NCI-H345 (cell line): ENCODE data around the gene APOA5.

Experiments used
- DNase-seq: peaks from one replicate; lab custom pipeline; 2025; lab: John Stamatoyannopoulos, UW

The APOA5 gene

GRCh38 chr11:116797816-116798215 lies 6.1 kb upstream of the APOA5 start:
- no peak for DNase-seq

- no peak for DNase-seq
These were observed 4.9 kb upstream of the APOA5 start for GRCh38 chr11:116796548-116796947.

GRCh38 chr11:116794851-116795250 lies 3.2 kb upstream of the APOA5 start:
- DNase-seq = no peak

GRCh38 chr11:116793772-116794097 lies 2.1 kb upstream of the APOA5 start:
- no peak for DNase-seq

- DNase-seq = no peak
These were observed 1.4 kb upstream of the APOA5 start for GRCh38 chr11:116792869-116793771.

- no peak for DNase-seq
These were observed 627 bp upstream of the APOA5 start for GRCh38 chr11:116792144-116792868.

GRCh38 chr11:116791002-116791812 lies 472 bp downstream of the APOA5 start:
- peak; percentile 66 for DNase-seq

- no peak for DNase-seq
These were observed 1.3 kb downstream of the APOA5 start for GRCh38 chr11:116790167-116791001.

GRCh38 chr11:116788975-116789374 lies 2.7 kb downstream of the APOA5 start:
- no peak for DNase-seq

GRCh38 chr11:116788534-116788933 lies 3.1 kb downstream of the APOA5 start:
- no peak for DNase-seq

GRCh38 chr11:116787786-116788486 lies 3.7 kb downstream of the APOA5 start, which contains the start of gene ZPR1:
Gene ZPR1, minus strand, starts transcription at chr11:116788023. Its CDS starts 33 bp downstream, at chr11:116787990.
- DNase-seq = peak; percentile 84

GRCh38 chr11:116787436-116787785 lies 4.3 kb downstream of the APOA5 start:
- DNase-seq = no peak

GRCh38 chr11:116786966-116787365 lies 4.7 kb downstream of the APOA5 start:
- DNase-seq = no peak

GRCh38 chr11:116786326-116786725 lies 5.4 kb downstream of the APOA5 start:
- DNase-seq = no peak

GRCh38 chr11:116782728-116783127 lies 9.0 kb downstream of the APOA5 start:
- no peak for DNase-seq

- no peak for DNase-seq
These were observed 13.1 kb downstream of the APOA5 start for GRCh38 chr11:116778556-116778955.

- no peak for DNase-seq
These were observed 14.6 kb downstream of the APOA5 start for GRCh38 chr11:116777056-116777455.

- no peak for DNase-seq
These were observed 15.1 kb downstream of the APOA5 start for GRCh38 chr11:116776522-116776984.

- no peak for DNase-seq
These were observed 15.7 kb downstream of the APOA5 start for GRCh38 chr11:116775975-116776374.

GRCh38 chr11:116774661-116775060 lies 17.0 kb downstream of the APOA5 start:
- DNase-seq = no peak
